HepG2 (cell line): ENCODE measurements around the gene AGAP1. TPM values are rescaled to one million over a fixed set of nuclear protein-coding genes. Genes with fewer than 3 reads are reported as not detected.

ENCODE experiments used
- ATAC-seq: fragments of 200-7000 bp; cut with Tn5 transposase; 3 replicates; pipeline ENCODE4 v1.9.1; 2020; ENCODE audit warnings: mild to moderate bottlenecking, moderate library complexity
- BruUV-seq: library from RNA; stranded (reverse); fragments of 400-500 nt; replicated peaks from 2 replicates; lab custom pipeline; 2021; lab: Mats Ljungman, UMichigan
- CTCF ChIA-PET: fragments of 300-600 bp; formaldehyde crosslinking; extraction: SDS; loops from one replicate; lab custom pipeline; 2021; ENCODE audit warnings: low total read pairs, inconsistent platforms, low intra/inter-chr PET ratio; lab: Yijun Ruan, JAX
- POLR2A ChIA-PET: fragments of 350-600 bp; sonication (Branson Sonifier 250); formaldehyde crosslinking; loops from one replicate; lab custom pipeline; 2020; ENCODE audit warnings: antibody characterized with exemption, inconsistent platforms; lab: Yijun Ruan, JAX
- DNase-seq: peaks from one replicate; pipeline ENCODE4 v3.0.0-alpha.2; 2015; ENCODE audit warnings: low spot score
- FAIRE-seq: peaks from 3 replicates; lab custom pipeline; 2011; peaks lifted over from hg19 to GRCh38; lab: Jason Lieb, UNC
- H2AFZ ChIP-seq: one replicate; pipeline ENCODE4 v1.6.1; 2011; ENCODE audit warnings: low read length, inconsistent platforms
- H3K27ac ChIP-seq: fragments of 300-600 bp; 3 replicates; pipeline ENCODE4 v1.8.0; 2011; ENCODE audit warnings: mixed run types, mild to moderate bottlenecking, mixed read lengths, low read length, inconsistent platforms; ENCODE audit not compliant: insufficient read depth; ENCODE audit errors: extremely low read length
- H3K27me3 ChIP-seq, 2 experiments: fragments of 200-600 bp in 1 of 2; 2 replicates in 1 of 2; 3 replicates in 1 of 2; pipeline versions ENCODE4 v1.6.0 to v1.8.0; 2011; ENCODE audit warnings: low read length in 2 of 2, mild to moderate bottlenecking in 2 of 2, moderate library complexity in 2 of 2, inconsistent platforms in 1 of 2; ENCODE audit not compliant: insufficient read depth in 2 of 2, control insufficient read depth in 1 of 2
- H3K36me3 ChIP-seq, 2 experiments: fragments of 200-600 bp in 1 of 2; replicated peaks in 1 of 2; 2 replicates in 1 of 2; 3 replicates in 1 of 2; pipeline versions ENCODE4 v1.5.1 to v1.8.0; 2011; ENCODE audit warnings: low read length in 2 of 2, inconsistent platforms in 1 of 2; ENCODE audit not compliant: insufficient read depth in 2 of 2, control insufficient read depth in 1 of 2
- H3K4me1 ChIP-seq: 2 replicates; pipeline ENCODE4 v1.5.1; 2012; ENCODE audit warnings: low read length, inconsistent platforms; ENCODE audit not compliant: insufficient read depth
- H3K4me2 ChIP-seq: 2 replicates; pipeline ENCODE4 v1.6.0; 2011; ENCODE audit warnings: low read depth, low read length, inconsistent platforms
- H3K4me3 ChIP-seq, 3 experiments: fragments of 200-600 bp in 1 of 3; sonication (generic), shearing (Covaris generic) in 1 of 3; replicated peaks in 1 of 3; 2 replicates each; pipeline ENCODE4 v1.5.1; 2011 to 2016; ENCODE audit warnings: low read length in 3 of 3, inconsistent platforms in 2 of 3, low read depth in 2 of 3, mild to moderate bottlenecking in 2 of 3, control low read depth in 1 of 3, mixed read lengths in 1 of 3; ENCODE audit not compliant: insufficient read depth in 1 of 3
- H3K79me2 ChIP-seq: one replicate; pipeline ENCODE4 v1.6.1; 2011; ENCODE audit warnings: low read length, inconsistent platforms; ENCODE audit not compliant: insufficient read depth
- H3K9ac ChIP-seq: 2 replicates; pipeline ENCODE4 v1.6.0; 2011; ENCODE audit warnings: mild to moderate bottlenecking, low read depth, low read length, inconsistent platforms; ENCODE audit not compliant: insufficient read depth
- H3K9me3 ChIP-seq: 2 replicates; pipeline ENCODE4 v1.5.1; 2012; ENCODE audit warnings: mild to moderate bottlenecking, low read length
- H4K20me1 ChIP-seq: 2 replicates; pipeline ENCODE4 v1.6.0; 2011; ENCODE audit warnings: inconsistent platforms, mild to moderate bottlenecking, low read length, moderate library complexity; ENCODE audit not compliant: insufficient read depth
- CEBPG ChIP-seq: IDR thresholded peaks from 2 replicates; pipeline ENCODE4 v1.6.1; 2016
- DMAP1 ChIP-seq: IDR thresholded peaks from 2 replicates; pipeline ENCODE4 v1.6.1; 2016
- FOXA3 ChIP-seq: IDR thresholded peaks from 2 replicates; pipeline ENCODE4 v1.6.1; 2016; ENCODE audit warnings: missing genetic modification reagents, missing compliant biosample characterization
- NRL ChIP-seq: sonication (generic); formaldehyde crosslinking; IDR thresholded peaks from 2 replicates; pipeline ENCODE4 v1.5.0; 2020; ENCODE audit warnings: missing genetic modification reagents, mild to moderate bottlenecking, moderate library complexity, borderline replicate concordance
- SP1 ChIP-seq, 2 experiments: fragments of 450-650 bp in 1 of 2; sonication (generic) in 1 of 2; formaldehyde crosslinking in 1 of 2; IDR thresholded peaks; 2 replicates each; pipeline versions ENCODE4 v1.4.0 to v1.6.1; 2016 to 2020; ENCODE audit warnings: missing genetic modification reagents in 1 of 2
- ZNF3 ChIP-seq: IDR thresholded peaks from 2 replicates; pipeline ENCODE4 v1.7.0; 2017; ENCODE audit warnings: inconsistent platforms
- ZNF570 ChIP-seq: sonication (generic); formaldehyde crosslinking; IDR thresholded peaks from 2 replicates; pipeline ENCODE4 v1.4.0; 2020; ENCODE audit warnings: mild to moderate bottlenecking, missing genetic modification reagents, borderline replicate concordance
- WGBS: methylation state at CpG from one replicate; pipeline ENCODE4 v1.1.6; 2017; ENCODE audit warnings: low lambda C conversion rate; 5-methylcytosine and 5-hydroxymethylcytosine counted together
- in situ Hi-C: cut with HindIII; loops from 2 replicates; pipeline ENCODE4 v1.10.0; 2017; ENCODE audit warnings: low pct_unique_long_range_greater_than_20kb; ENCODE audit not compliant: extremely low pct_ligation_motif_present
- intact Hi-C: fragments of 100-400 bp; cut with micrococcal nuclease; formaldehyde crosslinking; loops from one replicate; pipeline ENCODE4 v1.10.0; 2022; ENCODE audit not compliant: unreplicated experiment
- polyA plus RNA-seq, 8 experiments: library from polyadenylated mRNA; depleted of rRNA in 3 of 8; stranded (reverse) in 7 of 8; unstranded in 1 of 8; fragments of >200 nt; fragmentation: Illumina TruSeq in 4 of 8; extraction: Trizol in 4 of 8; gene quantifications; 2 replicates each; pipeline versions ENCODE4 v1.2.1 to v1.2.3, GENCODE V29; 2011 to 2016; ENCODE audit warnings: low read depth in 4 of 8, missing spikeins in 1 of 8, mixed read lengths in 1 of 8; ENCODE audit not compliant: insufficient read depth in 1 of 8
- total RNA-seq, 5 experiments: library from RNA; depleted of rRNA; stranded (reverse); fragments of >200 nt; fragmentation: Illumina TruSeq; extraction: Trizol; gene quantifications; 2 replicates each; pipeline ENCODE4 v1.2.3, GENCODE V29; 2016; ENCODE audit warnings: low read depth in 1 of 5
- TF ChIP-seq, protein P1 (sequence below): sonication (generic); formaldehyde crosslinking; IDR thresholded peaks from 2 replicates; pipeline ENCODE4 v1.4.0; 2020; ENCODE audit warnings: low read depth, mild to moderate bottlenecking, missing genetic modification reagents

AGAP1 gene
- total and polyA plus RNA-seq, 2 of the 13 experiments (the other 11 are each of a cell fraction or from before 2014, with no cell fraction given) = 21.2 to 32.7 TPM

DNA sequence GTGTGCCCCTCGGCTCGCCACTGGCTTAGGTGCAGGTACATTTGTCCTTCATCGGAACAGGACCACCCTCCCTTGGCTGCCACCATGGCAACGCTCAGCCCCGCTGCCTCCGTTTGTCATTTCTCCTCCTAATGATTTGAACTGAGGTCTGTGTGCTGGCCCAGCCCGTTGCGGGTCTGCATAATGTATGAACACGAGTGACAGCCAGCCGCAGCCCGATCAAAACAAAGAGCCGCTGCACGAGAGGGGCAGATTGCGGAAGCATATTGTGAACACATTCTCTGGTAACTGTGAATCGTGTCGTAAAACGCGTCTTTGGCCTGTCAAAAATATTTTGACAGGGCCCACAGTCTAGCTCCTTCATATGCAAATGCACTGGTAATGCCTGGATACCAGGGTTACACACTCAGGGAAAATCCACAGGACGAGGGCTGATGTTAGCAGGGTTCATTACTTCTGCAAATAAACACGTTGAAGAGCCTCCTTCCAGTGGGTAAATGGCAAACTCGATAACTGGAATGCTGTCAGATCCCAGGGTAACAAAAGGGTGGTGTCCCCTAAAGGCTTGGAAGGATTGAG, 137.0 kb downstream of the AGAP1 start:
- FAIRE-seq (no peak), DNase-seq (no peak), ATAC-seq (no peak)
- Histone ChIP-seq H3K79me2 (peaks cover 8% of the 10 kb centered on the region), H3K4me1 (no peaks in the 10 kb centered on the region), H3K27me3 (no peaks in the 10 kb centered on the region), H3K4me3 (no peak overlapping the region), H4K20me1 (peaks cover 27% of the 10 kb centered on the region), H3K9me3 (no peaks in the 10 kb centered on the region), H2AFZ (no peak overlapping the region), H3K36me3 (no peaks in the 10 kb centered on the region; a peak in 1 of 5 replicates), H3K4me2 (no peak overlapping the region), H3K9ac (no peak overlapping the region), H3K27ac (no peak overlapping the region)
- intact Hi-C loops (no loop called here), in situ Hi-C loops (no loop called here)
- no TSS peak for BruUV-seq
- TF ChIP-seq, protein P1, sequence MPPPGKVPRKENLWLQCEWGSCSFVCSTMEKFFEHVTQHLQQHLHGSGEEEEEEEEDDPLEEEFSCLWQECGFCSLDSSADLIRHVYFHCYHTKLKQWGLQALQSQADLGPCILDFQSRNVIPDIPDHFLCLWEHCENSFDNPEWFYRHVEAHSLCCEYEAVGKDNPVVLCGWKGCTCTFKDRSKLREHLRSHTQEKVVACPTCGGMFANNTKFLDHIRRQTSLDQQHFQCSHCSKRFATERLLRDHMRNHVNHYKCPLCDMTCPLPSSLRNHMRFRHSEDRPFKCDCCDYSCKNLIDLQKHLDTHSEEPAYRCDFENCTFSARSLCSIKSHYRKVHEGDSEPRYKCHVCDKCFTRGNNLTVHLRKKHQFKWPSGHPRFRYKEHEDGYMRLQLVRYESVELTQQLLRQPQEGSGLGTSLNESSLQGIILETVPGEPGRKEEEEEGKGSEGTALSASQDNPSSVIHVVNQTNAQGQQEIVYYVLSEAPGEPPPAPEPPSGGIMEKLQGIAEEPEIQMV = no peak
- TF ChIP-seq ZNF3 (no peak), SP1 (IDR thresholded peaks at IDR 0.05) (no peak), SP1 (CRISPR knock-in tag; IDR thresholded peaks at IDR 0.05) (no peak), NRL (0 out of 2 replicates have a peak, but pooled peaks have one; percentile 36), FOXA3 (CRISPR knock-in tag) (no peak), DMAP1 (CRISPR knock-in tag) (no peak), ZNF570 (CRISPR knock-in tag) (no peak), CEBPG (CRISPR knock-in tag) (no peak)
- ChIA-PET POLR2A (no interaction called here), CTCF (no interaction called here)
- WGBS = 96% methylated on average over 21 of the region's 21 CpGs
